ENCODE results near the gene KLHL29. TPM values are rescaled to one million over a fixed set of nuclear protein-coding genes. Genes with fewer than 3 reads are reported as not detected.

Gene KLHL29
- total RNA-seq, 1 experiment from 2014 or later: 2.6 TPM

DNA sequence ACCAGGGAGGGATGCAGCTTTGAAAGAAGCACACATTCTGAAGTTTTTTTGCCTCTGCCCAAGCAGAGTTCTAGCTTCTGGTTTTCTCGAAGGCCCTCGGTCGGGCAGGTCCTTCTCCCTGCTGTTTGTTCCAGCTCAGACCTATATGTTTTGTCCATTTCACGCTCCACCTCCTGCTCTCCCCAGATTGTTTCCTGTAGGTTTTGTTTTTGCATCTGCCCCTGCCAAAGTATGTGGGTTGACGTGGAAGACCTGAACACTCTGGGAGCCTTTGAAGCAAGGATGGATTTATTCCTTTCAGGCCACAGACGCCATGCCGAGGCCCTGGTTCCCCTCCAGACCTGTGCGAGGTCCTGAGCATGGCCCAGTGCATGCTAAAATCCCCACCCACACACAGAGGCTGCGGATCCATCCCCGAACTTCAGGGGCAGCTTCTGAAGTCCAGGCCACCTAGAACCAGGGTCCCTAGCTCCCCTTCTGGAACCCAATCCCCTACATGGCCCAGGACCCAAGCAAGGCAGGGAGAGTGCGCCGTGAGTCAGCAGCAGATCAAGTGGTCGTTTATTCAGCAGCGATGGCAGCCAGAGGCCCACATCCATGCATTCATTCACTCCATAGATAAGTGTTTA is 205.4 kb downstream of the KLHL29 start:
- Histone ChIP-seq H3K4me1 (ENCODE audit: insufficient read depth, low read length) (no peaks in the 10 kb centered on the region), H3K9ac (ENCODE audit: low read length) (no peak overlapping the region), H3K9me2 (replicated peaks; ENCODE audit: low read length) (no peaks in the 10 kb centered on the region), H3K27ac (ENCODE audit: low read length) (no peak overlapping the region), H3K9me3 (ENCODE audit: low read length) (no peaks in the 10 kb centered on the region), H3K4me2 (ENCODE audit: low read length) (no peak overlapping the region), H3F3A (ENCODE audit: low read length, unreplicated experiment) (no peaks in the 10 kb centered on the region), H3K36me3 (ENCODE audit: low read depth, low read length) (no peaks in the 10 kb centered on the region), H3K79me2 (ENCODE audit: low read length) (no peaks in the 10 kb centered on the region), H3K4me3 (ENCODE audit: low read length) (no peak overlapping the region), H4K20me1 (ENCODE audit: low read length) (no peaks in the 10 kb centered on the region), H2AFZ (ENCODE audit: low read length) (no peak overlapping the region), H3K27me3 (ENCODE audit: low read length) (no peaks in the 10 kb centered on the region)
- ATAC-seq (no peak), DNase-seq (no peak)
- ChIA-PET CTCF (no interaction called here), POLR2A (ENCODE audit: unreplicated experiment) (interaction anchor here (0.7 kb wide), 1 partner anchor 46 kb away, joined by 6 read pairs; no protein-coding TSS in a partner anchor)
- no TSS peak for BruUV-seq (replicated peaks)
- TF ChIP-seq EZH2 (IDR thresholded peaks at IDR 0.05; ENCODE audit: low read length, unreplicated experiment): no peak
- TF ChIP-seq EZH2phosphoT487 (IDR thresholded peaks at IDR 0.05; ENCODE audit: borderline replicate concordance, low read length): no peak
- TF ChIP-seq, protein P1, sequence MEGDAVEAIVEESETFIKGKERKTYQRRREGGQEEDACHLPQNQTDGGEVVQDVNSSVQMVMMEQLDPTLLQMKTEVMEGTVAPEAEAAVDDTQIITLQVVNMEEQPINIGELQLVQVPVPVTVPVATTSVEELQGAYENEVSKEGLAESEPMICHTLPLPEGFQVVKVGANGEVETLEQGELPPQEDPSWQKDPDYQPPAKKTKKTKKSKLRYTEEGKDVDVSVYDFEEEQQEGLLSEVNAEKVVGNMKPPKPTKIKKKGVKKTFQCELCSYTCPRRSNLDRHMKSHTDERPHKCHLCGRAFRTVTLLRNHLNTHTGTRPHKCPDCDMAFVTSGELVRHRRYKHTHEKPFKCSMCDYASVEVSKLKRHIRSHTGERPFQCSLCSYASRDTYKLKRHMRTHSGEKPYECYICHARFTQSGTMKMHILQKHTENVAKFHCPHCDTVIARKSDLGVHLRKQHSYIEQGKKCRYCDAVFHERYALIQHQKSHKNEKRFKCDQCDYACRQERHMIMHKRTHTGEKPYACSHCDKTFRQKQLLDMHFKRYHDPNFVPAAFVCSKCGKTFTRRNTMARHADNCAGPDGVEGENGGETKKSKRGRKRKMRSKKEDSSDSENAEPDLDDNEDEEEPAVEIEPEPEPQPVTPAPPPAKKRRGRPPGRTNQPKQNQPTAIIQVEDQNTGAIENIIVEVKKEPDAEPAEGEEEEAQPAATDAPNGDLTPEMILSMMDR (conservative IDR thresholded peaks at IDR 0.05; ENCODE audit: low read depth, low read length): no peak
- intact Hi-C loops (cut with micrococcal nuclease): no loop called here

DNA sequence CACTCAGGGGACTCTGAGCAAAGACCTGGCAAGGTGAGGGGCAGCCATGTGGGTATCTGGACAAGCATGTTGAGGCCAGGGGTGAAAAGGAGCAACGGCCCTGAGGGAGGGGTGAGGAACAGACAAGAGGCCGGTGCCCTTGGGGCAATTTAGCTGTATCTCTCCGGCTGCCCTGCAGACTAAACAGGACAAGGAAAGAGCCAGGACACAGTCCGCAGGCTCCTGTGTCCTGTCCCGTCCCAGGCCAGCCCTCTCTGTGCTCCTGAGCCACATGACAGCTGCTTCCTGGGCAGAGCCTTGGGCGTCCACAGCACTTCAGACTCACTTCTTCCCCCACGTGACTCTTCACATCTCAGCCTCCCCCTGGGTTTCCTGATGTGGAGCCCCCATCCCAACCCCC is 206.1 kb downstream of the KLHL29 start:
- ChIA-PET CTCF (no interaction called here), POLR2A (ENCODE audit: unreplicated experiment) (no interaction called here)
- no peak for ATAC-seq
- Histone ChIP-seq H3K27ac (ENCODE audit: low read length) (no peak overlapping the region), H2AFZ (ENCODE audit: low read length) (no peak overlapping the region), H3K9me3 (ENCODE audit: low read length) (no peaks in the 10 kb centered on the region), H3F3A (ENCODE audit: low read length, unreplicated experiment) (no peaks in the 10 kb centered on the region), H3K4me3 (ENCODE audit: low read length) (no peak overlapping the region), H3K9ac (ENCODE audit: low read length) (no peak overlapping the region), H3K27me3 (ENCODE audit: low read length) (no peaks in the 10 kb centered on the region), H3K79me2 (ENCODE audit: low read length) (no peaks in the 10 kb centered on the region), H3K4me1 (ENCODE audit: insufficient read depth, low read length) (no peaks in the 10 kb centered on the region), H3K9me2 (replicated peaks; ENCODE audit: low read length) (no peaks in the 10 kb centered on the region), H3K36me3 (ENCODE audit: low read depth, low read length) (no peaks in the 10 kb centered on the region), H4K20me1 (ENCODE audit: low read length) (no peaks in the 10 kb centered on the region), H3K4me2 (ENCODE audit: low read length) (no peak overlapping the region)
- BruUV-seq (replicated peaks): no TSS peak
- TF ChIP-seq EZH2 (IDR thresholded peaks at IDR 0.05; ENCODE audit: low read length, unreplicated experiment) (no peak), EZH2phosphoT487 (IDR thresholded peaks at IDR 0.05; ENCODE audit: borderline replicate concordance, low read length) (no peak)
- TF ChIP-seq, protein P1 (conservative IDR thresholded peaks at IDR 0.05; ENCODE audit: low read depth, low read length): no peak
- DNase-seq: no peak
- intact Hi-C loops (cut with micrococcal nuclease): no loop called here

DNA sequence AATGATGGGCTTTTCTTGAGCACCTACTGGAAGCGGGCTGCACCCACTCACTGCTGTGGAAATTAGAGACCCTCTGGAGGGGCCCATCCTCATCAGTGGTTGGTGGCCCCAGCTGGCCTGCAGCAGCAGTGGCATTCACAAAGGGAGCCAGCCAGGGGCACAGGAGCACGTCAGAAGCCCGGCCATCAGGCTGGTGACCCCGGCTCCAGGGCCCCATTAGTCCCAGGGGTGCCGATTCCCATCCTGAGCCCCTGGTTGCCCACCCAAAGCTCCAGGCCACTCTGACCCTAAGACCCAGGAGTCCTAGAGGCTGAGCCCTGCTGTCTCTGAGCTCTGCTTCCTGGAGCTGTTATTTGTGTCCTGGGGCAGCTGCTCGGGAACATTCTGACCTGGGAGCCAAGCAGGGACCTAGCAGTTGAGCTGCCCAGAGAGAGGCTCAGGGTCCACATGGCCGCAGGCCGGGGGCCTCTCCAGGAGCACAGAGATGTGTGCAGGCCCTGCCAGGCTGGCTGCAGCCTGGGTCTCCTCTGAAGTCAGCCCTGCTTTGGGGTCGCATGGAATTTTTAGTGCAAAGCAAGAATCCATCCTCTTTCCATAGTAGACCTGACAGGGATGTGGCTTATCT is 207.2 kb downstream of the KLHL29 start:
- Histone ChIP-seq H3K4me3 (ENCODE audit: low read length) (no peak overlapping the region), H3K36me3 (ENCODE audit: low read depth, low read length) (no peaks in the 10 kb centered on the region), H3K4me2 (ENCODE audit: low read length) (no peak overlapping the region), H3F3A (ENCODE audit: low read length, unreplicated experiment) (no peaks in the 10 kb centered on the region), H3K9me3 (ENCODE audit: low read length) (no peaks in the 10 kb centered on the region), H3K9me2 (replicated peaks; ENCODE audit: low read length) (no peaks in the 10 kb centered on the region), H3K9ac (ENCODE audit: low read length) (no peak overlapping the region), H3K27ac (ENCODE audit: low read length) (no peak overlapping the region), H3K79me2 (ENCODE audit: low read length) (no peaks in the 10 kb centered on the region), H2AFZ (ENCODE audit: low read length) (no peak overlapping the region), H3K27me3 (ENCODE audit: low read length) (no peaks in the 10 kb centered on the region), H4K20me1 (ENCODE audit: low read length) (no peaks in the 10 kb centered on the region), H3K4me1 (ENCODE audit: insufficient read depth, low read length) (no peaks in the 10 kb centered on the region)
- DNase-seq (no peak), ATAC-seq (no peak)
- CTCF ChIA-PET: no interaction called here
- intact Hi-C loops (cut with micrococcal nuclease): no loop called here
- BruUV-seq (replicated peaks): no TSS peak
- TF ChIP-seq, protein P1 (conservative IDR thresholded peaks at IDR 0.05; ENCODE audit: low read depth, low read length): no peak
- TF ChIP-seq EZH2phosphoT487 (IDR thresholded peaks at IDR 0.05; ENCODE audit: borderline replicate concordance, low read length): no peak
- TF ChIP-seq EZH2 (IDR thresholded peaks at IDR 0.05; ENCODE audit: low read length, unreplicated experiment): no peak
- POLR2A ChIA-PET (ENCODE audit: unreplicated experiment): no interaction called here
